HUDEP-2 (cell line): Measurements from ENCODE around the gene DMWD.

Experiments used
- DNase-seq, 76 experiments: peaks; one replicate each; lab custom pipeline; 2025; ENCODE audit not compliant: unreplicated experiment in 76 of 76; lab: John Stamatoyannopoulos, UW

The DMWD gene

DNA sequence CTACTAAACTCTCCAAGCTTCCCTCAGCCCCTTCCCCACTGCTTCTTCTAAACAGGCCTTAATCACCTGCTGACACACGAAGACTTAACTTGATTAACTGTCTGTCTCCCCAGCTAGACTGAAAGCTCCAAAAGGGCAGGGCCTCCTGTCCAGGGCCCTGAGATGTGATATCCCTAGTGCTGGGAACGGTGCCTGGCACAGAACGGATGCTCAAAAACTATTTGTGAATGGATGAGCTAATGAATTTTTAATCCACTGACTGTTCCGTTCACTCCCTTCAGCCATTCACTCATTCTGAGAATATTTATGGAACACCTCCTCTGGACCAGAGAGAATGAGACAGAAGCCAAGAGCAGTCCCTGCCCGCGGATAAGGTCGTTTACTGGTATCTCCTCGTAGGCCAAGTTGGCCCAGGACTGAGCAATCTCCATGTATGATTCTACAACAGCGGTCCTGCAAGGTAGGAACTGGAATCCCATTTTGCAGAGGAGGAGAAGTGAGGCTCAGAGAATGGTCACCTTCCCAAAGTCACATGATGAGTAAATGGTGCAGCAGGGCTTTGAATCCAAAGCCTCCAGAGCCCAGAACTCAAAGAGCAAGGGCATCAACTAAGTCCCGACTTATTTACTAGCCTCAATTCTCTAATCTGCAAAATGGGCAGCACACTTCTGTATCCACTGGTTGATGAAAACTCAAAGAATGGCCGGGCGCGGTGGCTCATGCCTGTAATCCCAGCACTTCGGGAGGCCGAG lies 3.4 kb downstream of the DMWD start:
- DNase-seq, result no peak

DNA sequence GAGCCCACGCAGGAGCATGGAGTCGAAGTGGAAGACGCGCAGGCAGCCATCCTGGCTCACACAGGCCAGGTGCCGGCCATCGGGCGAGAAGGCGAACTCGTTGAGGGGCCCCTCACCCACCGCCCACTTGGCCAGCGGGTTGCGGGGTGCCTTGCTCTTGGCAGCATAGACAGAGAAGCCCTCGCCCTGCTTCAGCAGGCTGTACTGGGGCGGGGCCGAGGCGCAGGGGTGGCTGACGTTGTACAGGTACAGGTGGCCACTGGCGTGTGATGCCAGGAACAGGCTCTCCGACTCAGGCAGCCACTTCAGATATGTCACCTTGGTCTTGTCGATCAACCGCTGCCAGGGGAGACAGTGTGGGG lies 6.1 kb downstream of the DMWD start:
- no peak for DNase-seq

DNA sequence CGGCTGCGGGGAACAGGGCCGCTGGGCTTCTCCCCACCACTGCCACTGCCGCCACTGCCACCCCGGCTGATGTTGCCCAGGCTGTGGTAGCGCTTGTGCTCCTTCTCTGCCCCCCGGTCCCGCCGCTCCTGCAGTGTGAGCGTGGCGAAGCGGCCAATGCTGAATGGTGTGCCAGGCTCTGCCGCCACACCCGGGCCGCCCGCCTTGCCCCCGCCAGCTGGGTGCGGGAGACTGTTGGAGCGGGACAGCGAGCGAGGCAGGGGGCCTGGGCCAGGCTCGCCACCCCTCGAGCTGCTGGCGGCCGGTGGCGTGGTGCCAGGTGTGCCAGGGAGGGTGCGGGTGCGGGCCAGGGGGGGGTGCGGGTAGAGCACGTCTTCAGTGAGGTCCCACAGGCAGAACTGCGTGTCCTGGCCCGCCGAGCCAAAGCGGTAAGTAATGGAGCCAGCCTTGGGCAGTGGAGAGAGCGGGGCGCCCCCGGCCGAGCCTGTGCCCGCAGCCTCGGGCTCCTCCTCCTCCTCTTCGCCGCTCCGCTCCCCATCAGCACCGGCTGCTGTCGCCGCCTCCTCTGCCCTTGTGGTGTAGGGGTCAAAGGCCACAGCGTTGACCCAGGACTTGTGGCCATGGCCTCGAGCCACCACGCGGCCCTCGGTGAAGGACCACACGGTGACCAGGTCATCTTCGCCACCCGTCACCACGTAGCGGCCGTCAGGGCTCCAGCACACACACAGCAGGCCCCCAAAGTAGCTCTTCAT lies 6.7 kb downstream of the DMWD start:
- DNase-seq, result no peak

DNA sequence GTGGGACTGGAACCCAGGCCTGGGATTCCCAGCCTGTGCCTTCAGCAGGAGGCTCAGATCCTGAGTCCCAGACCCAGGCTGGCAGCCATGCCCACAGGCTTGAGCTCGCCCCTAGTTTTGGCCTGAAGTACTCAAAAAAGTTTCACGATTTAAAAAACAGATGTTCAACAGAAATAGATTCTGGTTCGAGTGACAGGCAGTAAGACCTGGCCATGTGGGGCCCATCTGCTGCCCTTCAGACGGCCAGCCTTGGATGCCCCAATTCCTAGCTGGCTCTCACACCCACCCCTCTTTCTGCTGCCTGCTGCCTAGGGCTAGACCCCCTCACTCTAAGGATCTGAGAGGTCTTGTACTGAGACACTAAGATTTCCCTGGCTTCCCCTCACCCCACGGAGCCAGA lies 7.5 kb downstream of the DMWD start:
- DNase-seq, result no peak

DNA sequence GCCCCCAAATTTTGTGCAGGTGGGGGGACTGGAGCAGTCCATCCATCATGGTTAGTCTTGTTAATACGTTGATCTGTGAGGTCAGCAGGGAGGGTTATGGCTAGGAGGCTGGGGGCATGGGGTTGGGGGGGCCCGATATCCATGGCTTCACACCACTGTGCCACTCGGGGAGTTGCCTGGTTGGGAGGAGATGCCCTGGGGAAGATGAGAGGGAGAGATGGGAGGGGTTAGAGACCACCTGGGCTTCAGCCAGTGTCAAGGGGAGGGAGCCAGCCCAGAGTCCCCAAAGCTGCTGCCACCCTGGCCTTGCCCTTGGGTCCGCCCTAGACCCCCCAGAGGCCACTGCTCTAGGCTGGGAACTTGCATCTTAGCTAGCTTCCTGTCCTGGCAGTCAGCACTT lies 8.5 kb downstream of the DMWD start:
- no peak for DNase-seq

DNA sequence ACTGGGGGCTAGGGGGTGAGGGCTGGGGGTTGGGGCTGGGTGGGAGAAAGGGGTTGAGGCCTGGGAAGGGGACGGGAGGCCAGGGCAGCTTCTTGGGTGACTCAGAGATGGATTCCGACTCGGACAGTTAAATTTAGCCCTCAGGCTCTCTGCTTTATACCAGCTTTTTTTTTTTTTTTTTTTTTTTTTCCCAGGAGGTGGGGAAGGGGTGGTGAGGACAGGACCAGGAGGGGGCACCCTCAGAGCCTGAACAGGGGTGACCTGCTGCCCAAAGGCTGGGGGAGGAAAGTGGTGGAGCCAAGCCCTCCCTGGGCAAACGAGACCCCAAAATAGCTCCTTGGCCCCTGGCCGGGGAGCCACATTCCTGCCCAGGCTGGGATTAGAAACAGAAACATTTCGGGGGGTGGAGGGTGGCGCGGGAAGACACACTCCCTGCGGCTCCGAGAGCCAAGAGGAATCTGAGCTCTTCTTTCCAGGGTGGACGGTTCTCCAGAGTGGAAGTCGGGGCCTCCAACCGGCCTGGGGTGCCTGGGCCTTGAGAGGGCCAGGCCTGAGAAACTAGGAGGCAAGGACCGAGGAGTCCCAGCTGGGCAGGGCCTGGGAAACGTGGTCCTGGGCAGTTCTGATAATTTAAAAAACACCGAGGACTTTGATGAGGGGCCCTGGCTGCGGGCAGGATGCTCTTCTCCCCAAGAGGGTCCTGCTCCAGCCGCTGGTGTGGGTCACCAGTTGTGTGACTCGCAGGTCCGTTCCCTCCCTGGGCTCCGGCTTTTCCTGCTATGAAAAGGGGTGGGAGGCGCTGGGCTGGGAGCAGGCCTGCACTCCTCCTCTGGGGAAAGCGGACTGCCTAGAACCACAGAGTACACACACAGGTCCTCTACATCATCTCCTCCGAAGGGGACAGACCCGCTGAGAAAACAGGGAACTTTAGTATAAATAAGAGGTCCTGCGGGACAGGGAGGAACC lies 9.5 kb downstream of the DMWD start:
- DNase-seq, result no peak

DNA sequence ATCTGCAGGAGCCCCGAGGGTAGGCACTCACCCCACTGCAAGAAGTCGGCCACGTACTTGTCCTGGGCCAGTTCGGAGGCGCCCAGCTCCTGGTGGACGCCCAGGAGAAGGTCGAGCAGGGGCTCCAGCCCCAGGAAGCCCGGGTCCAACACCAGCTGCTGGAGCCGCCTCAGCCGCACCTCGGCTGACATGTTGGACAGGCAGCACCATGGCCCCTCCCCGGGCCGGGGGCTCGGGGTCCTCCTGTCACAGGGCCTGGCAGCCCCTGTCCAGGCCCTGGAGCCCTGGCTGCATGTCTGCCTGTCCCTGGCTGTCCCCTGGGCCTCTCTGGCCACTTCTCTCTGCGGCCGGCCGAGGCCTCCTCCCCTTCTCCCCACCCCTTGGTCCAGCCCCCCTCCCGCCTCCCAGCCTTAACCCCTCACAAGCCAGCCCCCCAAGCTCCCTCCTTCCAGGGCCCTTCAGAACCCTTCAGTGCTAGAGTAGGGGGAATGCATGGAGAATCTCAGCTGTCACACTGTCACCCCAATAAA lies 10.4 kb downstream of the DMWD start, which contains the start of gene DMPK:
Gene DMPK, minus strand, starts transcription at position 329 of the 530 bp plus-strand sequence. Its CDS starts 138 bp downstream, at position 191.
- peak in 1 of 76 experiments; percentile 32 for DNase-seq

DNA sequence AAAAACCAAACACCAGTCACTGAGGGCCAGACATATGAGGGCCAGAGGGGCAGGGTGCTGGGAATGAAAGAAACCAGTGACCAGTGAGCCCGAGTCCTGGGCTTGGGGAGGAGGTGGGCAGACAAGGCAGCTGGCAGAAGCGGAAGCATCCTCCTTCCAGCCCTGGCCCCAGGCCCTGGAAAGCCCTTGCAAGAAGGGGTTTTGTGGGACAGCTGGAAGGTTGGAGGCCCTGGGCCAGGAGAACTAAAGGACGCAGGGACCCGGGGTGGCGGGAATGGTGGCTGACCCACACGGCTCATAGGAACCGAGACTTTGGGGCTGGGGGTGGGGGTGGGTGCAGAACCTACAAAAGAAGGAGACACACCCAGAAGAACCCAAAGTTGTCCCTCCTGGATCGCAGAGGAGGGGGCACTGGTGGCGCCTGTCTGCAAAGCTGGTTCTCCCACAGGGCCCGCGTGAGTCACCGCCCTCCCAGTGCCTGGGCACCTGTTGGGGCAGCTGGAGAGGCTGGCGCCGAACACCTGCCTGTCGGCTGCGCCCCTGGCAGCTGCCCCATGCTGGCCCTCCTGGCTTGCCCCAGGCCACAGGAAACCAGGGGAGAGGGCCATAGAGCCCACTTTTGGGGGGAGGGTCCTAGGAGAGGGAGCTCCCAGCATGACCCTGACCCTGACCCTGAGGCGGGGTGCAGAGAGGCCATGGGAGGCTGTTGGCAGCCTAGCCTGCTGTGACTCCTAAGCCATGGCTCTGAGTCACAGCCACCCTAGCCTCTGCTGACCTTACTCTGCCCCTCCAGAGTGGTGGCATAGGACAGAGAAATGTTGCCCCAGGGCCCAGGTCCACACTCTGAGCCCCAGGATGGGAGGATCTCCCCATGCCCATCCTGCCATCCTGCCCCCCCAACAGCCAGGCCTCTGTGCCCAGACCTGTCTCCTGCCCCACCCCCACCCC lies 11.2 kb downstream of the DMWD start:
- DNase-seq, result peak in 4 of 76 experiments; percentile 24 to 35 (median 26)

DNA sequence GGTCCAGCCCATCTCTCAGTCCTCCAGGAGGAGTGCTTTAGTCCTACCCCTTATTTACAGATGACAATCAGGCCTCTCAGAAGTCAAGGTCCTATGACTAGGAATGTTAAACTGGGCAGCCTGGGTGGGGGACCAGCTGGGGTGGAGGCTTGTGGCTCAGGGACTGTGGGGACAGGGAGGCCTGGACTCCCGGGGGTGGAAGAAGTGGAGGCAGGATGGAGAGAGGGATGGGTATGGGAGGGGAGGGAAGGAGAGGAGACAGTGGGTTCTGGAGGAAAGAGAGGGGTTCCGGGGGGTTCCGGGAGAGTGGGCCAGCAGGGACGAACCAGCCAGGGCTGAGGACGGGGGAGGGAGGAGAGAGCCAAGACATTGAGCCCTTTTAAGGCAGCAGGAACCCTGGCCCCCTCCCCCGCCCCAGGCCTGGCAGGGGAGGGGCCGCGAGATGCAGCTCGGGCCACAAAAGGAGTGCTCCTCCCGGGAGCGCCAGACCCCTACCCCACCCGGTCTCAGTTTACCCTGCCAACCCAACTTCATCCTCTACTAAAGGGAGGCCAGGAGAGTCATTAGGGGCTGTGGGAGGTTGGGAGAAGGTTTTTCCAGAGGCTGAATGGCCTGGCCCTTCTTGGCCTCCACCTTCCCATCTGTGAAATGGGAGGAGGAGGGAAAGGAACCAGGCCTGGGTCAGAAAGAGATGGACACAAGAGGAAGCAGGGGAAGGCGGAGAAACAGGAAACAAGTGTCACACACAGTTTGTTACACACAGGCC lies 12.0 kb downstream of the DMWD start:
- no peak for DNase-seq

DNA sequence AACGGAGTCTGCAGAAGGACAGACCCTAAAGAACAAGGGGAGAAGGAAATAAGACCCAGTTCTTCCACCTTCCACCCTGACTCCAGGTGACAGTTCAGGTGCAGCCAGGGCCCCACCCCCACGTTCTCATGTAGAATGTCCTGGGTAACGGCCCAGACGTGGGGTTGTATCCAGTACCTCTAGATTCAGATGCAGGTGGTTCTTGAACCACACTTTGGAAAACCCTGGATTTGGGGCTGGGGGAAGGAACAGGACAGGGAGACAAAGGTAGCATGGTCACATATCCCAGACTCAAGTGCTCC lies 12.5 kb downstream of the DMWD start:
- DNase-seq, result no peak

DNA sequence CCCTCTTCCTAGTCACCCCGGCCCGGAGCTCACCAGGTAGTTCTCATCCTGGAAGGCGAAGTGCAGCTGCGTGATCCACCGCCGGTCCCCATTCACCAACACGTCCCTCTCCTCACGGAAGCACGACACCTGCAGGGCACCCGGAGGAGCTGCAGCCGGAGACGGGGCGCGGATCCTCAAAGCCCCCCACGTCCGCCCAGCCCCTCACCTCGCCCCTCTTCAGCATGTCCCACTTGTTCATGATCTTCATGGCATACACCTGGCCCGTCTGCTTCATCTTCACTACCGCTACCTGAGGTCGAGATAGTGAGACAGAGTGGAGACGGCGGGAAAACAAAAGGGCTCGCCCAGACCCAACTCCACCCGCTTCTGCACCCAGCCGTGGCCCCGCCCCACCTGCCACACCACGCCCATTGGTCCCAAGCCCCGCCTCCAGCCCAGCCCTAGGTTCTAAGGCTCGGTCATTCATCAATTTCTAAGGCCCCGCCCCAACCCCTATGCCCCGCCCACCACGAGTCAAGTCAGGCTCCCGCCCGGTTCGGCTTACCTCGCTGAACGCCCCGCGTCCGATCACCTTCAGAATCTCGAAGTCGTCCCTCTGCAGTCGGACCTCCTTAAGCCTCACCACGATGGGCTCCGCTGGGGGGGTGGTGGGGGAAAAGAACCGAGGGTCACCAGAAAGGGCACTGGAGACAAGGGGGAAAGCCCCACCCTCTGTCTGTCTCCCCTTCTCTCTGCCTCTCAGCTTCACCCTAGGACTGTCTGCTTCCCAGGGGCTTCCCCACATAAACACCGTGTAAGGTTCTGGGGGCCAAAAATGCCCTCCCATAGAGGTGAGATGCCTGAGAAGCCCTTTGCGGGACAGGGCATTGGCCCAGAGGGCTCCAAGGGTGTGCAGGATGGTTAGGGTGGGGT lies 13.2 kb downstream of the DMWD start:
- peak; percentile 38 to 100 (median 98) for DNase-seq

DNA sequence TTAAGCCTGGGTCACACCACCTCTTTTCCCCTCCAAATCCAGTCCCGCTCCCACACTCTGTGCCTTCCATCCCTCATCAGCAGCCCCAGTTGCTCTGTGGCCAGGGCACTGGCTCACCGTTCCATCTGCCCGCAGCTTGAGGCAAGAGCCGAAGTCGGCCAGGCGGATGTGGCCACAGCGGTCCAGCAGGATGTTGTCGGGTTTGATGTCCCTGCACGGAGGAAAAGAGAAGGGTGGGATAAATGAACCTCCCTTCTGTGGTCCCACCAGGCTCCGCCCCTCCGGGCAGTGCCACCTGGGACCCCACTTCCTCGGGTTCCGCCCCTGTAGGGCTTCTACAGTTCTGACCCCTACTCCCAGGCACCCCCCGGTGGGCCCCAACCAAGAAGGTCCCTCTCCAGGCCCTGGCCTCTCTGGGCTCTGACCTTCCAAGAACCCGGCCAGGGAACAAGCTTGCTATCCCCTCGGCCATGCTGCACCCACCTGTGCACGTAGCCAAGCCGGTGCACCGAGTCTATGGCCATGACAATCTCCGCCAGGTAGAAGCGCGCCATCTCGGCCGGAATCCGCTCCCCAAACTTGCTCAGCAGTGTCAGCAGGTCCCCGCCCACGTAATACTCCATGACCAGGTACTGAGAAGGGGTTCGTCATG lies 14.5 kb downstream of the DMWD start:
- no peak for DNase-seq

DNA sequence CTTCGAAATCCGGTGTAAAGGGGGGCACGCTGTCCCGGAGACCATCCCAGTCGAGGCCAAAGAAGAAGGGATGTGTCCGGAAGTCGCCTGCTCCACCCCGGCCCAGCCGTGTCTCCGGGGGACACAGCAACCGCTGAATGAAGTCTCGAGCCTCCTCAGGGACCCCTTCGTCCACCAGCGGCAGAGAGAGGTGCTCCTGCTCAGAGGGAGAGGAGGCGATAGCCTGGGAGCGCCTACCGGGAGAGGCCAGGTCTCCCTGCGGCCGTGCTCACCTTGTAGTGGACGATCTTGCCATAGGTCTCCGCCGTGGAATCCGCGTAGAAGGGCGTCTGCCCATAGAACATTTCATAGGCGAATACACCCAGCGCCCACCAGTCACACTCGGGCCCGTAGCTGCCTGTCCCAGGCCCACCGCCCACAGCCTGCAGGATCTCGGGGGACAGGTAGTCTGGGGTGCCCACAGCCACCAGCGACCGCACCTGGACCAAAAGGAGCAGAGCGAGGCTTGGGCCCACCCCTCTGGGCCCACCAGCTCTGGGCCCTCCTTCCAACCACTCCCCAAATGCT lies 15.2 kb downstream of the DMWD start:
- no peak for DNase-seq

DNA sequence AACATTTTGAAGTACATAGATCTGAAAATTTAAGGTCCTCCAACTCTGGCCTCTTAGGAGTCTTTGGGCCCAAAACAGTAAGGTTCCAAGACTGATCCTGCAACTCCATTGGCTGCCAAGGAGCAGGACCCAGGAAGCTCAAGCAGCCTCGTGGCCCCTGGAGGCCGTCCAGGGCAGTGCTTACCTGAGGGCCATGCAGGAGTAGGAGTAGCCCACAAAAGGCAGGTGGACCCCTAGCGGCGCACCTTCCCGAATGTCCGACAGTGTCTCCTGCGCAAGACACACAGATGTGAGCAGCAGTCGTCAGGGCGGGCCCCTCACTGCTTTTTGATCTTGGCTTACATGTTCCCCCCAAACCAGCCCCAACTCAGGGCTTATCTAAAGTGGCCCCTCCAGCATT lies 17.9 kb downstream of the DMWD start:
- DNase-seq, result peak in 1 of 76 experiments; percentile 20

DNA sequence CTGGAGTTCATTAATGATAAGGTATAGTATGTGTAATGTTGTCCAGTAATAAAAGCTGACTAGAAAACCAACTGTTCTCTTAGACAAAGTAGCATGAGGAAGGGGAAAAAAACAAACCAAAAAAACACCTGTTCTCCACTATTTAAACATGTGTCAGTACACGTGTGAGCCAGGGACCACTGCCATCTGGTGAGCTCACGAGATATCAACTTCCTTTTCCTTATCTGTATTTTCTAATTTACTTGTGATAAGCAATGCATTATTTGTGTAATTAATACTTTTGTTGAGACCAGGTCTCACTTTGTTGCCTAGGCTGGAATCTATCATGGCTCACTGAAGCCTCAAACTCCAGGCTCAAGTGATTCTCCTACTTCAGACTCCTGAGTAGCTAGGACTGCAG lies 19.3 kb downstream of the DMWD start:
- DNase-seq, result no peak

DNA sequence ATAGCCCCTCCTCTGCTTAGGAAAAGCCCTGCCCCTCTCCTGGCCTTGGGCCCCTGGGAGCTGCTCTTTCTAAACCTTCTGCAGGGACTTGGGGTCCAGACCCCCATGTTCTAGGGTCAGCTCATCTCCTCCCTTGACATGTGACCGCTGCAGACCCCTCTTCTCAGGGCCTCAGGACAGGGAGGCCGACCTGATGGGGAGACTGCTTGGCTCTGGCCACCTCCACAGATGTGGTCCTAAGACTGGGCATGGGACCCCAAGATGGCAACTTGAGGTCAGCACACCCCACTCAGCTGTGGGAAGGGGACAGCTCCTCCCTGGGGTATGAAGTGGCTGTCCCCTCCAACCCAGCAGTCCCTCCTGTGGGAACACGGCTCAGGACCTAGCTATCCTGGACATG lies 19.7 kb downstream of the DMWD start:
- no peak for DNase-seq

DNA sequence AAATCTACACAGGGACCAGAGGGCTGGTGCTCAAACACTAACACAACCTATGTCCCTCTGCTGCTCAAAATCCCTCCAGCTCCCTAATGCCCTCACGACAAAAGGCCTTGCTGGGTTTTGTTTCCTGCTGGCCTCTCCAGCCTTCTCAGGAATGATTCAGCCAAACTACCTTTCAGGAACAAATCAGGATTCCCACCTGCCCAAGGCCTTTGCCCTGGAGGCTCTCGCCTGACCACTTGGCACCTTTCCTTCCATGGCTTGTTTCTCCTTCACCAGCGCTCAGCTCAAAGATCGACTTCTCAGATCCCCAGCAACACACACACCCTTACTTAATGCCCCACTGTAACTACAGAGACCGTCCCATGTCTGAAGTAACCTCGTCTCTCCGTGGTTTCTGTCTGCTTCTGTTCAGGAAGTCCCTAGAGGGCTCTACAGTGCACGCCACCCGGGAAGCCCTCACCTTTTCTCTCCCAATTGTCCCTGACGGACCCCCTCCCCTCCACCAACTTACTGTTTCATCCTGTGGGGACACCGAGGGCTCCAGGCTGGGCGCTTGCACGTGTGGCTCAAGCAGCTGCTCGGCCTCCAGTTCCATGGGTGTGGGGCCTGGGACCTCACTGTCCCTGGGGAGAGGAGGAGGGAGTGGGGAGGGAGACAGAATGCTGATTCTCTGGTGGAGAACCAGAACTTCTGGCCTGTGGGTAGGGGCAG lies 20.4 kb downstream of the DMWD start:
- no peak for DNase-seq
